C4-2B (cell line): ENCODE data around the gene CMTM7.
"Not testable (repeated sequence)": the region's sequence is repeated elsewhere in the genome, so short reads cannot be mapped to it uniquely, and the experiment has no call there.

Source experiments
- H3K27ac ChIP-seq: fragments of 450-650 bp; 2 replicates; pipeline ENCODE4 v1.5.1; 2017
- CTCF ChIP-seq: fragments of 450-650 bp; conservative IDR thresholded peaks from 2 replicates; pipeline ENCODE4 v1.5.1; 2017; ENCODE audit warnings: mild to moderate bottlenecking
- ZFX ChIP-seq: fragments of 450-650 bp; IDR thresholded peaks from 2 replicates; pipeline ENCODE4 v1.6.1; 2017

CMTM7 gene

GRCh38 chr3:32455609-32456428, 64.2 kb downstream of the CMTM7 start:
- TF ChIP-seq ZFX (no peak), CTCF (no peak)
- H3K27ac ChIP-seq = no peak overlapping the region

GRCh38 chr3:32456429-32457130, 64.9 kb downstream of the CMTM7 start:
- H3K27ac ChIP-seq = no peak overlapping the region
- TF ChIP-seq CTCF (no peak), ZFX (no peak)

- no peak for TF ChIP-seq ZFX
- TF ChIP-seq CTCF = no peak
- no peak overlapping the region for H3K27ac ChIP-seq
These were observed 66.4 kb downstream of the CMTM7 start for GRCh38 chr3:32457971-32458471.

- H3K27ac ChIP-seq = no peak overlapping the region
- TF ChIP-seq ZFX (no peak), CTCF (no peak)
These were observed 67.8 kb downstream of the CMTM7 start for GRCh38 chr3:32459450-32459849.

GRCh38 chr3:32460031-32460749, 68.5 kb downstream of the CMTM7 start:
- TF ChIP-seq ZFX = no peak
- TF ChIP-seq CTCF = no peak
- H3K27ac ChIP-seq = no peak overlapping the region

GRCh38 chr3:32460817-32461496, 69.3 kb downstream of the CMTM7 start:
- H3K27ac ChIP-seq = not testable (repeated sequence)

GRCh38 chr3:32462191-32462986, 70.7 kb downstream of the CMTM7 start:
- H3K27ac ChIP-seq = not testable (repeated sequence)

- H3K27ac ChIP-seq = not testable (repeated sequence)
These were observed 71.8 kb downstream of the CMTM7 start for GRCh38 chr3:32463415-32463814.

- not testable (repeated sequence) for H3K27ac ChIP-seq
These were observed 73.1 kb downstream of the CMTM7 start for GRCh38 chr3:32464726-32465125.

- not testable (repeated sequence) for H3K27ac ChIP-seq
These were observed 75.2 kb downstream of the CMTM7 start for GRCh38 chr3:32466808-32467207.
